PC-3 (cell line): ENCODE results near the gene PM20D1. TPM values are rescaled to one million over a fixed set of nuclear protein-coding genes. Genes with fewer than 3 reads are reported as not detected.

ENCODE experiments used
- ATAC-seq: fragments of 200-7000 bp; cut with Tn5 transposase; 2 replicates; pipeline ENCODE4 v1.9.1; 2020; ENCODE audit warnings: mild to moderate bottlenecking, moderate library complexity
- BruUV-seq: library from RNA; stranded (reverse); fragments of 400-500 nt; replicated peaks from 2 replicates; lab custom pipeline; 2021; lab: Mats Ljungman, UMichigan
- CTCF ChIA-PET: fragments of 300-600 bp; sonication (Branson Sonifier 250); formaldehyde crosslinking; loops from one replicate; lab custom pipeline; 2022; ENCODE audit warnings: antibody characterized with exemption; lab: Charles Lee
- POLR2A ChIA-PET: fragments of 300-600 bp; sonication (Branson Sonifier 250); formaldehyde crosslinking; loops from one replicate; lab custom pipeline; 2022; ENCODE audit warnings: antibody characterized with exemption; ENCODE audit not compliant: unreplicated experiment; lab: Charles Lee
- DNase-seq: peaks from one replicate; pipeline ENCODE4 v3.0.0-alpha.2; 2015
- H2AFZ ChIP-seq: fragments of 300-600 bp; sonication (generic); 2 replicates; pipeline ENCODE4 v1.6.0; 2016; ENCODE audit warnings: antibody characterized with exemption, low read length
- H3F3A ChIP-seq: fragments of 300-600 bp; sonication (generic); one replicate; pipeline ENCODE4 v1.6.0; 2017; ENCODE audit warnings: antibody characterized with exemption, low read length, control low read depth, mild to moderate bottlenecking; ENCODE audit not compliant: unreplicated experiment
- H3K27ac ChIP-seq: fragments of 300-600 bp; sonication (generic); 2 replicates; pipeline ENCODE4 v1.5.1; 2016; ENCODE audit warnings: mild to moderate bottlenecking, low read length
- H3K27me3 ChIP-seq: fragments of 300-600 bp; sonication (generic); 2 replicates; pipeline ENCODE4 v1.6.1; 2016; ENCODE audit warnings: low read length, mixed read lengths
- H3K36me3 ChIP-seq: fragments of 300-600 bp; sonication (generic); 2 replicates; pipeline ENCODE4 v1.6.1; 2016; ENCODE audit warnings: low read depth, mixed run types, low read length, mixed read lengths
- H3K4me1 ChIP-seq: fragments of 300-600 bp; sonication (generic); 2 replicates; pipeline ENCODE4 v1.5.1; 2016; ENCODE audit warnings: low read length; ENCODE audit not compliant: insufficient read depth
- H3K4me2 ChIP-seq: fragments of 300-600 bp; sonication (generic); 2 replicates; pipeline ENCODE4 v1.6.0; 2016; ENCODE audit warnings: low read length
- H3K4me3 ChIP-seq: fragments of 300-600 bp; sonication (generic); 2 replicates; pipeline ENCODE4 v1.5.1; 2016; ENCODE audit warnings: mild to moderate bottlenecking, low read length, mixed read lengths
- H3K79me2 ChIP-seq: fragments of 300-600 bp; sonication (generic); 2 replicates; pipeline ENCODE4 v1.6.1; 2017; ENCODE audit warnings: low read length, mixed read lengths
- H3K9ac ChIP-seq: fragments of 300-600 bp; sonication (generic); 2 replicates; pipeline ENCODE4 v1.6.0; 2016; ENCODE audit warnings: mild to moderate bottlenecking, low read length
- H3K9me2 ChIP-seq: fragments of 300-600 bp; sonication (generic); replicated peaks from 2 replicates; pipeline ENCODE4 v1.6.1; 2016; ENCODE audit warnings: mixed run types, low read length, mixed read lengths
- H3K9me3 ChIP-seq: fragments of 300-600 bp; sonication (generic); 2 replicates; pipeline ENCODE4 v1.6.1; 2016; ENCODE audit warnings: low read length, mixed read lengths
- H4K20me1 ChIP-seq: fragments of 300-600 bp; sonication (generic); 2 replicates; pipeline ENCODE4 v1.6.1; 2016; ENCODE audit warnings: low read length, mixed read lengths
- CTCF ChIP-seq: fragments of 300-600 bp; sonication (generic); conservative IDR thresholded peaks from 2 replicates; pipeline ENCODE4 v1.5.1; 2017; ENCODE audit warnings: antibody characterized with exemption, low read depth, mild to moderate bottlenecking, low read length
- EZH2 ChIP-seq: fragments of 300-600 bp; sonication (generic); IDR thresholded peaks from one replicate; pipeline ENCODE4 v1.6.1; 2017; ENCODE audit warnings: antibody characterized with exemption, mild to moderate bottlenecking, low read length; ENCODE audit not compliant: unreplicated experiment
- EZH2phosphoT487 ChIP-seq: fragments of 300-600 bp; sonication (generic); IDR thresholded peaks from 2 replicates; pipeline ENCODE4 v1.6.1; 2018; ENCODE audit warnings: mild to moderate bottlenecking, antibody characterized with exemption, low read length, borderline replicate concordance
- intact Hi-C: fragments of 100-400 bp; cut with micrococcal nuclease; formaldehyde crosslinking; loops from 2 replicates; pipeline ENCODE4 v1.9.0; 2023
- total RNA-seq: library from RNA; depleted of rRNA; stranded (reverse); fragments of >200 nt; gene quantifications from 2 replicates; pipeline ENCODE4 v1.2.3, GENCODE V29; 2014

The PM20D1 gene
- total RNA-seq, 1 experiment from 2014 or later = not detected

DNA sequence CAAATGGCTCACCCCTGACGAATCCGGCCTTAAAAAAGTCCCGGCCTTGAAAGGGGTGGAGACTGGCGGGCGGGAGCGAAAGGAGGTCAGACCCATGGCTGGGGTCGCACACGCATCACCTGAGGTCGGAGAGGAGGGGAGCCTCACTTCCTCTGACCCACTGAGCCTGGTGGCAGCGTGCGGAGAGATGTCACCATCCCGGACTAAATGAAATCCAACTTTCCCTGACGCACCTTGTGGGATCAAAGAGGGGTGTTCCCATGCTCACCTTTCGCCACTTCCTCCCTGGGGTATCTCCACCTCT, 36.2 kb downstream of the PM20D1 start:
- H3K4me2 ChIP-seq = peak overlapping the region; percentile 94
- DNase-seq (peak; percentile 81), ATAC-seq (no peak; the same call in 1 of the 2 replicates)
- ChIA-PET CTCF (no interaction called here), POLR2A (no interaction called here)
- H3K4me3 ChIP-seq = peak overlapping the region; percentile 89
- intact Hi-C loops = loop anchor here (1.0 to 5.0 kb wide), 3 partner anchors 22 to 94 kb away; partner anchors contain the start of gene NUCKS1
- peaks cover 14% of the 10 kb centered on the region; the same call in 1 of the 2 replicates for H3K36me3 ChIP-seq
- no peak overlapping the region for H3K27ac ChIP-seq
- H4K20me1 ChIP-seq = no peaks in the 10 kb centered on the region
- BruUV-seq = no TSS peak
- H3K79me2 ChIP-seq = peaks cover 28% of the 10 kb centered on the region
- H3K9me2 ChIP-seq = no peaks in the 10 kb centered on the region
- peak overlapping the region; percentile 96 for H2AFZ ChIP-seq
- peaks cover 17% of the 10 kb centered on the region for H3K4me1 ChIP-seq
- no peaks in the 10 kb centered on the region for H3F3A ChIP-seq
- no peak for TF ChIP-seq EZH2
- no peak for TF ChIP-seq EZH2phosphoT487
- TF ChIP-seq CTCF = no peak
- peak overlapping the region; percentile 70 for H3K9ac ChIP-seq
- H3K27me3 ChIP-seq = no peaks in the 10 kb centered on the region
- H3K9me3 ChIP-seq = no peaks in the 10 kb centered on the region

GRCh38 chr1:205812878-205813754, 36.8 kb downstream of the PM20D1 start, which contains the start of gene SLC41A1:
SLC41A1 (minus strand) TSS chr1:205813198; CDS start chr1:205810441, 2,757 bp downstream.
- peak within 1 kb of the TSS; percentile 89 for H3K4me3 ChIP-seq
- H3K36me3 ChIP-seq = peaks cover 14% of the 10 kb centered on the region; the same call in 1 of the 2 replicates
- peak within 1 kb of the TSS; percentile 94 for H3K4me2 ChIP-seq
- H3K27ac ChIP-seq = no peak within 1 kb of the TSS
- H3K27me3 ChIP-seq = no peaks in the 10 kb centered on the region
- peaks cover 17% of the 10 kb centered on the region for H3K4me1 ChIP-seq
- ATAC-seq (peak; percentile 91), DNase-seq (peak; percentile 94)
- TF ChIP-seq CTCF (no peak), EZH2phosphoT487 (no peak), EZH2 (no peak)
- H4K20me1 ChIP-seq = no peaks in the 10 kb centered on the region
- H3K9me3 ChIP-seq = no peaks in the 10 kb centered on the region
- H3F3A ChIP-seq = no peaks in the 10 kb centered on the region
- no peaks in the 10 kb centered on the region for H3K9me2 ChIP-seq
- H3K79me2 ChIP-seq = peaks cover 28% of the 10 kb centered on the region
- peak within 1 kb of the TSS; percentile 96 for H2AFZ ChIP-seq
- POLR2A ChIA-PET = interaction anchor here (0.6 kb wide), 1 partner anchor 95 kb away, joined by 4 read pairs; no protein-coding TSS in a partner anchor
- H3K9ac ChIP-seq = peak within 1 kb of the TSS; percentile 70
- BruUV-seq = no TSS peak
- CTCF ChIA-PET = no interaction called here
- intact Hi-C loops = loop anchor here (1.0 to 5.0 kb wide), 3 partner anchors 22 to 94 kb away; partner anchors contain the start of gene NUCKS1
